Measurements from ENCODE around the gene A3GALT2. TPM values are rescaled to one million over a fixed set of nuclear protein-coding genes. Genes with fewer than 3 reads are reported as not detected.

Gene A3GALT2
- total and polyA plus RNA-seq, 9 of the 15 experiments (the other 6 are each of a cell fraction or from before 2014, with no cell fraction given) = not detected

GRCh38 chr1:33266766-33267165 is 54.1 kb downstream of the A3GALT2 start:
- ChIA-PET POLR2A (no interaction called here), CTCF (ENCODE audit: low intra/inter-chr PET ratio) (no interaction called here)
- Histone ChIP-seq H3K9me3 (replicated peaks; ENCODE audit: control insufficient read depth, insufficient read depth, low read depth, low read length) (no peaks in the 10 kb centered on the region), H3K9me1 (ENCODE audit: control insufficient read depth, insufficient read depth, low read length) (no peaks in the 10 kb centered on the region), H2AFZ (ENCODE audit: low read depth, low read length) (no peak overlapping the region), H3K4me1 (replicated peaks in 1 of 2; ENCODE audit: control insufficient read depth in 2 of 2, insufficient read depth in 2 of 2, low read length in 2 of 2) (0 out of 5 replicates have a peak, but pooled peaks cover 0 to 2% of the 10 kb centered on the region in 2 experiments), H3K9ac (ENCODE audit: insufficient read depth in 1 of 2, low read depth in 2 of 2, low read length in 2 of 2) (no peak overlapping the region), H3K36me3 (ENCODE audit: control insufficient read depth, insufficient read depth, low read length) (no peaks in the 10 kb centered on the region), H3K4me3 (no peak overlapping the region), H3K4me2 (ENCODE audit: insufficient read depth, low read length) (no peak overlapping the region), H3K79me2 (ENCODE audit: control insufficient read depth, insufficient read depth, low read length) (no peaks in the 10 kb centered on the region), H3K27ac (ENCODE audit: extremely low read depth, low read depth, low read length) (no peak overlapping the region), H3K27me3 (ENCODE audit: control insufficient read depth in 2 of 2, insufficient read depth in 2 of 2, low read length in 2 of 2) (peaks cover 4 to 36% of the 10 kb centered on the region in 2 experiments; a peak in 4 of 5 replicates), H4K20me1 (replicated peaks; ENCODE audit: control insufficient read depth, insufficient read depth, low read length) (peaks cover 10% of the 10 kb centered on the region; the same call in 1 of the 2 replicates)
- TF ChIP-seq ZNF140 (CRISPR knock-in tag; IDR thresholded peaks at IDR 0.05) = no peak
- no peak for TF ChIP-seq BMI1 (IDR thresholded peaks at IDR 0.05; ENCODE audit: low read length)
- no peak for TF ChIP-seq SIRT6 (IDR thresholded peaks at IDR 0.05; ENCODE audit: low read depth, low read length)
- no peak for TF ChIP-seq PCBP1 (IDR thresholded peaks at IDR 0.05; ENCODE audit: low read depth, low read length, poor library complexity, severe bottlenecking)
- TF ChIP-seq IRF1 (CRISPR knock-in tag; IDR thresholded peaks at IDR 0.05; ENCODE audit: borderline replicate concordance) = no peak
- TF ChIP-seq CBX8 (IDR thresholded peaks at IDR 0.05; ENCODE audit: borderline replicate concordance, extremely low read depth, low read depth, low read length, poor library complexity, severe bottlenecking) = no peak
- no peak for TF ChIP-seq CC2D1A (IDR thresholded peaks at IDR 0.05)
- no peak for TF ChIP-seq NCOA4 (IDR thresholded peaks at IDR 0.05; ENCODE audit: partially characterized antibody)
- no peak for TF ChIP-seq ETV1 (tag; conservative IDR thresholded peaks at IDR 0.05; ENCODE audit: low read depth)
- TF ChIP-seq PURB (CRISPR knock-in tag; IDR thresholded peaks at IDR 0.05; ENCODE audit: low read depth) = no peak
- no peak for TF ChIP-seq ZNF41 (CRISPR knock-in tag; conservative IDR thresholded peaks at IDR 0.05)
- TF ChIP-seq RFX1 (IDR thresholded peaks at IDR 0.05) = no peak
- no peak for TF ChIP-seq CREB3 (tag; conservative IDR thresholded peaks at IDR 0.05; ENCODE audit: low read depth)
- no peak for TF ChIP-seq ZNF507 (tag; conservative IDR thresholded peaks at IDR 0.05)
- 3% methylated on average over 6 of the region's 6 CpGs for WGBS (ENCODE audit: insufficient coverage, low coverage, missing lambda C conversion rate)
- ATAC-seq (no peak), FAIRE-seq (no peak), DNase-seq (ENCODE audit: extremely low read depth in 1 of 4, low spot score in 3 of 4) (no peak)
- in situ Hi-C loops (cut with MboI) (no loop called here), intact Hi-C loops (cut with micrococcal nuclease) (no loop called here)
- no TSS peak for BruUV-seq (replicated peaks)
